HG03575 (cell line): ENCODE data around the gene SHOX.
"Not testable (repeated sequence)": the region's sequence is repeated elsewhere in the genome, so short reads cannot be mapped to it uniquely, and the experiment has no call there.

Experiments
- ATAC-seq: cut with Tn5 transposase; IDR thresholded peaks from one replicate; pipeline ENCODE4 v1.9.1; 2021; ENCODE audit not compliant: unreplicated experiment, insufficient number of reproducible peaks, low FRiP score; ENCODE audit errors: extremely low read depth

SHOX gene

DNA sequence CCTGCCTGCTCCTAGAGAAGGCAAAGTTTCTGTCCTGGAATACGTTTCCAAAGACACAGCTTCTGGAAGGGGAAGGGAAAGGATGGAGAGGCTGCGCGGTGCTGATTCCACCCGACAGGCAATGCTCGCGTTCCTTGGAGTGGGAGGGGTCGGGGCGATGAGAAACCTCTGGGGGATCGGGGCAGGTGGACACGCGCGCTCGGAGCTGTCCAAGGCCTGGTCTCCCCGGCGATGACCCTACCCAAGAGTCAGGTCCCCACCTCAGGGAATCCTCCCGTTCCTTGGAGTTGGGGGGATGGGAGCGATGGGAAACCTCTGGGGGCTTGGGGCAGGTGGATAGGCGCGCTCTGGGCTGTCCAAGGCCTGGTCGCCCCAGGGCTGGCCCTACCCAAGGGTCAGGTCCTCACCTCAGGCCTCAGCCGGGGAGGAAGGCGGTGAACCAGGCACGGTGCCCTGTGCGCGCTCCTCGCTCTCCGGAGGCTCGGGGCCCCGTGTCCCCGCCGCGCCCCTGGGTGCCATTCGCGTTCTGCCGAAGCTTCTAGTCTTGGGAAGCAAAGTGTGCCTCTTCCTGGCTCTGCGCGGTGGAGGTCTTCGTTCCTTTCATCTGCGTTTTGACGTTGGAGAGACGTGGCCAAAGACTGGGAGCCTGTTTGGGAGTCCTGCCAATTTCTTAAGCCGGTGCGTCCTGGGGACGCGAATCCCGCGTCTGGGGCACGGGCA, 10.6 kb upstream of the SHOX start:
- no peak for ATAC-seq

DNA sequence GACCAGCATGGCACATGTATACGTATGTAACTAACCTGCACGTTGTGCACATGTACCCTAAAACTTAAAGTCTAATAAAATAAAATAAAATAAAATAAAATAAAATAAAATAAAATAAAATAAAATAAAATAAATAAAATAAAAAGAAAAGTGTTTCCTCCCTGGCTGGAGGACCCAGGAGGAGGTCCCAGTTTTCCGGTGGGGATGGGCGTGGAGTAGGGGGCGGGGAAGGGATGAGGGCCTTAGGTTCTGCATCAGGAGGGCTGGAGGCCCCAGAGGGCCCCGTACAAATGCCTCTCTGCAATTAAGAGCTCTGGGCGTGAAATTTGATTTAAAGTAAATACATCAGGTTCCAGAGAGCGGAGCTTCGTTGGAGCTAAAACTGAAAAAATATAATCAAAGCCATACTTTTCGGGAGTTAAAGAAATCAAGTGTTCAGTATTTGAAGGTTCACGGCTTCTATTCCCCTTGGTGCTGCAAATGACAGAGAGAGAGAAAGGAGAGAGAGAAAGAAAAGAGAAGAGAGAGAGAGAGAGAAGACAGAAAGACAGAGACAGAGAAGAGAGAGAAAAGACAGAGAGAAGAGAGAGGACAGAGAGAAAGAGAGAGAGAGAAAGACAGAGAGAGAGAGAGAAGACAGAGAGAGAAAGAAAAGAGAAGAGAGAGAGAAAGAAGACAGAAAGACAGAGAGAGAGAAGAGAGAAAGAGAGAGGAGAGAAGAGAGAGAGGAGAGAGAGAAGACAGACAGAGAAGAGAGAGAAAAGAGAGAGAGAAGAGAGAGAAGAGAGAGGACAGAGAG, 8.7 kb upstream of the SHOX start:
- no peak for ATAC-seq

DNA sequence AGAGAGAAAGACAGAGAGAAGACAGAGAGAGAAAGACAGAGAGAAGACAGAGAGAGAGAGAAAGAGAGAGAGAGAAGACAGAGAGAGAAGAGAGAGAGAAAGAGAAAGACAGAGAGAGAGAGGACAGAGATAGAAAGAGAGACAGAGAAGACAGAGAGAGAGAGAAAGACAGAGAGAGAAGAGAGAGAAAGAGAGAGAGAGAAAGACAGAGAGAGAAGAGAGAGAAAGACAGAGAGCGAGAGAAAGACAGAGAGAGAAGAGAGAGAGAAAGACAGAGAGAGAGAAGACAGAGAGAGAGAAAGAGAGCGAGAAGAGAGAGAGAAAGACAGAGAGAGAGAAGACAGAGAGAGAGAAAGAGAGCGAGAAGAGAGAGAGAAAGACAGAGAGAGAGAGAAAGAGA, 7.8 kb upstream of the SHOX start:
- ATAC-seq: not testable (repeated sequence)

DNA sequence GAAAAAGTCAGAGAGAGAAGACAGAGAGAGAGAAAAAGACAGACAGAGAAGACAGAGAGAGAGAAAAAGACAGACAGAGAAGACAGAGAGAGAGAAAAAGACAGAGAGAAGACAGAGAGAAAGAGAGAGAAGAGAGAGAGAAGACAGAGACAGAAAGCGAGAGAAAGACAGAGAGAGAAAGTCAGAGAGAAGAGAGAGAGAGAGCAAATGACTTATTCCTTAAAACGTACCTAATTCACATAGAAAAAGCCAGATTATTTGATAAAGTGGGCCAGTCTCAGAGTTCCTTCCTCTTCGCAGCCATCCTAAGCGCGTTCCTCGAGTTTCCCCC, 7.4 kb upstream of the SHOX start:
- no peak for ATAC-seq

DNA sequence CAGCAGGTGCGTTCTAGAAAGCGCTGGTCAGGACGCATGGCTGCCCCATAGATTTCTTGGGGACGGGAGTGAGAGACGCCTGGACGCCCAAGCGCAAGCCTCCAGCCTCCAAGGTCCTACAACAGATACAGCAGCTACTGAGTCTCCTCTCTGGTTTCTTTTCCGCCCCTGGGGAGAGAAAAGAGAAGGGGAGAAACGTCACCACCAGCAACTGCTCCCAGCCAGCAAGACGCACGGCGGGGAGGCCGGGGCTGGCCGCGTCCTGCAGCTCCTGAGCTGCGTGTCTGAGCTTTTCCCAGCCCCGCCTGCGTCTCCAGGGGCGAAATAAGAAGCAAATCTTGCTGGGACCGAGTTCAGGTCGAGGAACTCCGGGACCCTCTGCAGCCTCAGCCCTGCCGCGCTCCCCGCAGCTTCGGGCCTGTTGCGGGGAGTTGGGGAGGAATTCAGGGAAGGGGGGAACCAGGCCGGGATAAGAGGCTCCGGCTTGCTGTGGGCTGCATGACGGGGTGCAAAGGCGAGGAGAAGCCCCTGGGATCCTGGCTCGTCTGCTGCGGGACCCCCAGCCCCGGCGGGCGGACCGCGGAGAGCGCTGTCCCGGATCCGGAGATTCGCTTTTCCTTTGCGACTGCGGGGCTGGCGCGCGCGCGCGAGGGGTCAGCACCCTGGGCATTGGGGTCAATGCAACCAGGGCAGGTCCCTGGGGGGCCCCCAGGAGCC, 6.8 kb upstream of the SHOX start:
- ATAC-seq: no peak

DNA sequence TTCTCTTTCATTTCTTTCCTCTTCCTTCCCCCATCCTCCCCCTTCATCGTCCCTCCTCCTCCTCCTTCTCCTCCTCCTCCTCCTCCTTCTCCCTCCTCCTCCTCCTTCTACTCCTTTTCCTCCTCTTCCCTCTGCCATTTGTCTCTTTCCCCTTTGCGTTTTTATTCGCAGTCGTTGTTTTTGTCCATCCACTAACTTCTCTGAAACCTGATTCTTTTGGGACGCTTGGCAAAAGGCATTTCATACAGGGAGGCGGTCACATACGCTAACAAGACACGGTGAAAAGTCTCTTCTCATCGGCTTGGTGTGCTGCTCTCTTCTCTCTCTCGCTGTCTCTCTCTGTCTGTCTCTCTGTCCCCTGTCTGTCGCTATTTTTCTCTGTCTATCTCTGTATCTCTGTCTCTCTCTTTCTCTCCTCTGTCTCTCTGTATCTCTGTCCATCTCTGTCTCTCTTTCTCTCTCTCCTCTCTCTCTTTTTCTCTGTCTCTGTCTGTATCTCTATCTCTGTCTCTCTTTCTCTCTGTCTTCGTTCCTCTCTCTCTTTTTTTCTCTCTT, 5.4 kb upstream of the SHOX start:
- no peak for ATAC-seq

DNA sequence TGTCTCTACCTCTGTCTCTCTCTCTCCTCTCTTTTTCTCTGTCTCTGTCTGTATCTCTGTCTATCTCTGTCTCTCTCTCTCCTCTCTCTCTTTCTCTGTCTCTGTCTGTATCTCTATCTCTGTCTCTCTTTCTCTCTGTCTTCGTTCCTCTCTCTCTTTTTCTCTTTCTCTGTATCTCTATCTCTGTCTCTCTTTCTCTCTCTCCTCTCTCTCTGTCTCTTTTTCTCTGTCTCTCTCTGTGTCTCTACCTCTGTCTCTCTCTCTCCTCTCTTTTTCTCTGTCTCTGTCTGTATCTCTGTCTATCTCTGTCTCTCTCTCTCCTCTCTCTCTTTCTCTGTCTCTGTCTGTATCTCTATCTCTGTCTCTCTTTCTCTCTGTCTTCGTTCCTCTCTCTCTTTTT, 4.5 kb upstream of the SHOX start:
- not testable (repeated sequence) for ATAC-seq

DNA sequence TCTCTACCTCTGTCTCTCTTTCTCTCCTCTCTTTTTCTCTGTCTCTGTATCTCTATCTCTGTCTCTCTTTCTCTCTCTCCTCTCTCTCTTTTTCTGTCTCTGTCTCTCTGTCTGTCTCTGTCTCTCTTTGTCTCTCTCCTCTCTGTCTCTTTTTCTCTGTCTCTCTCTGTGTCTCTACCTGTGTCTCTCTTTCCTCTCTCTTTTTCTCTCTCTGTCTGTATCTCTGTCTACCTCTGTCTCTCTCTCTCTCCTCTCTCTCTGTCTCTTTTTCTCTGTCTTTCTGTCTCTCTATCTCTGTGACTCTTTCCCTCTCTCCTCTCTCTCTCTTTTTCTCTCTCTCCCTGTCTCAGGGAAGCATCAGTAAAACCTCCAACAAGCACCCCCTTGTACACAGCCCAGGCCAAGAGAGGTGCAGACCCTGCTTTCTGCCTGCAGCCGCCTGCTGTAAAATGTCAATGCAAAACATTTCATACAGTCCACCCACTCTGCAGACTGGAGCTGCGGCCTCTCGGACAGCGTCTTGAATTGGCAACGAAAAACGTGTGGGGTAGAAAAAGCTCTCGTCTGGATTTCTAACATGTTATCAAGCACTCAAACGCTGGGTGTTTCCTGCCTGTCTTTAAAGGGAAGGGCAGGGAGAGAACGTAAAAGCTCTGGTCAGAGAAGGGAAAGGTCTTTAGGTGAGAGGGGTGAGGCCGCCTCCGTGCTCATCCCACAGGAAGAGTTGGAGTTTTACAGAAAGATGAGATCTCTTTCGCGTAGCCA, 3.7 kb upstream of the SHOX start:
- ATAC-seq: no peak

DNA sequence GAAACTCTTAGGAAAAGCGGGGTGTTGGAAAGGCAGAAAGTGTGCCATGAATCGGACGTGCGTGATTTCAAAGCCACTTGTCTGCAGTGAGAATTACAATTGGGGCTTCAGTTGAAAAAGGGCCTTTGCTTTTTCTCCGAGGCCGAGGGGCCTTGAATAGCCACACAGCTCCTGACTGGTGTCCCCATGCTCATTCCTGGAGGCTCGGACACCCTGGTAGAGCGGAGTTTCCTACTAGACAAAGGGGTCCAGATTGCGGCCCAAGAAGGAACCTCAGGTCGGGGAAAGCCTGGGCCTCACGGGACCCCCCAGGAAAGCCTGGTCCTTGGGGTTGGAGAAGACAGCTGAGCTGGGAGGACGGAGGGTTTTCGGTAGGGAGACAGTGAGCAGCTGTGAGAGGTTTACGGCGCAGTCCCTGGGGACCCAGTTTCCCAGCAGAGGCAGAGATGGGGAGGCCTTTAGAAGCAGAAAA, 3.0 kb upstream of the SHOX start:
- no peak for ATAC-seq

DNA sequence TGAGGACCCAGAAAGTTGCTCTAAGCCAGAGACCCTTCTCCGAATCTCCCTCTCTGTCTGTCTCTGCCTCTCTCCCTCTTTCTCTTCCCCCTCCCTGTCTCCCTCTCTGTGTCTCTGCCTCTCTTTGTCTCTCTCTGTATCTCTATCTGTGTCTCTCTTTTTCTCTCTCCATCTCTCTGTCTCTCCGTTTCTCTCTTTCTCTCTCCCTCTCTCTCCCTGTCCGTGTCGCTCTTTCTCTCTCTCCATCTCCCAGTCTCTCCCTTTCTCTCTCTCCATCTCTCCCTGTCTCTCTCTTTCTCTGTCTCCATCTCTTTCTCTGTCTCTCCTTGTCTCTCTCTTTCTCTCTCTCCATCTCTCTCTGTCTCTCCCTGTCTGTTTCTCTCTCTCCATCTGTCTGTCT, 2.6 kb upstream of the SHOX start:
- ATAC-seq: no peak

DNA sequence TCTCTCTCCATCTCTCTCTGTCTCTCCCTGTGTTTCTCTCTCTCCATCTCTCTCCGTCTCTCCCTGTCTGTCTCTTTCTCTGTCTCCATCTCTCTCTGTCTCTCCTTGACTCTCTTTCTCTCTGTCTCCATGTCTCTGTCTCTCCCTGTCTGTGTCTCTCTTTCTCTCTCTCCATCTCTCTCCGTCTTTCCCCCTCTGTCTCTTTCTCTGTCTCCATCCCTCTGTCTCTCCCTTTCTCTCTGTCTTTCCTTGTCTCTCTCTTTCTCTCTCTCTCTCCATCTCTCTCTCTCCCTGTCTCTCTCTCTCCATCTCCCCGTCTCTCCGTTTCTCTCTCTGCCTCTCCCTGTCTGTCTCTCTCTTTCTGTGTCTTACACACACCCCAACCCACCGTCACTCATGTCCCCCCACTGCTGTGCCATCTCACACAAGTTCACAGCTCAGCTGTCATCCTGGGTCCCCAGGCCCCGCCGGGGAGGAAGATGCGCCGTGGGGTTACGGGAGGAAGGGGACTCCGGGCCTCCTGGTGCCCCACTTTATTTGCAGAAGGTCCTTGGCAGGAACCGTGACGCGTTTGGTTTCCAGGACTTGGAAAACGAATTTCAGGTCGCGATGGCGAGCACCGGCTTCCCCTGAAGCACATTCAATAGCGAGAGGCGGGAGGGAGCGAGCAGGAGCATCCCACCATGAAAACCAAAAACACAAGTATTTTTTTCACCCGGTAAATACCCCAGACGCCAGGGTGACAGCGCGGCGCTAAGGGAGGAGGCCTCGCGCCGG, 1.2 kb upstream of the SHOX start:
- ATAC-seq: no peak

DNA sequence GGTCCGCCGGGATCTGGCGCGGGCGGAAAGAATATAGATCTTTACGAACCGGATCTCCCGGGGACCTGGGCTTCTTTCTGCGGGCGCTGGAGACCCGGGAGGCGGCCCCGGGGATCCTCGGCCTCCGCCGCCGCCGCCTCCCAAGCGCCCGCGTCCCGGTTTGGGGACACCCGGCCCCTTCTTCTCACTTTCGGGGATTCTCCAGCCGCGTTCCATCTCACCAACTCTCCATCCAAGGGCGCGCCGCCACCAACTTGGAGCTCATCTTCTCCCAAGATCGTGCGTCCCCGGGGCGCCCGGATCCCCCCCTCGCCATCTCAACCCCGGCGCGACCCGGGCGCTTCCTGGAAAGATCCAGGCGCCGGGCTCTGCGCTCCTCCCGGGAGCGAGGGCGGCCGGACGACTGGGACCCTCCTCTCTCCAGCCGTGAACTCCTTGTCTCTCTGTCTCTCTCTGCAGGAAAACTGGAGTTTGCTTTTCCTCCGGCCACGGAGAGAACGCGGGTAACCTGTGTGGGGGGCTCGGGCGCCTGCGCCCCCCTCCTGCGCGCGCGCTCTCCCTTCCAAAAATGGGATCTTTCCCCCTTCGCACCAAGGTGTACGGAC, 482 bp upstream of the SHOX start:
- ATAC-seq: no peak

DNA sequence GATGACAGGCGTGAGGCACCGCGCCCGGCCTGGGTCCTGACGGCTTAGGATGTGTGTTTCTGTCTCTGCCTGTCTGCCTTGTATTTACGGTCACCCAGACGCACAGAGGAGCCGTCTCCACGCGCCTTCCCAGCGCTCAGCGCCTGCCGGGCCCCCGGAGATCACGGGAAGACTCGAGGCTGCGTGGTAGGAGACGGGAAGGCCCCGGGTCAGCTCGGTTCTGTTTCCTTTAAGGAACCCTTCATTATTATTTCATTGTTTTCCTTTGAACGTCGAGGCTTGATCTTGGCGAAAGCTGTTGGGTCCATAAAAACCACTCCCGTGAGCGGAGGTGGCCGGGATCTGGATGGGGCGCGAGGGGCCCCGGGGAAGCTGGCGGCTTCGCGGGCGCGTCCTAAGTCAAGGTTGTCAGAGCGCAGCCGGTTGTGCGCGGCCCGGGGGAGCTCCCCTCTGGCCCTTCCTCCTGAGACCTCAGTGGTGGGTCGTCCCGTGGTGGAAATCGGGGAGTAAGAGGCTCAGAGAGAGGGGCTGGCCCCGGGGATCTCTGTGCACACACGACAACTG, 1.3 kb downstream of the SHOX start:
- no peak for ATAC-seq

DNA sequence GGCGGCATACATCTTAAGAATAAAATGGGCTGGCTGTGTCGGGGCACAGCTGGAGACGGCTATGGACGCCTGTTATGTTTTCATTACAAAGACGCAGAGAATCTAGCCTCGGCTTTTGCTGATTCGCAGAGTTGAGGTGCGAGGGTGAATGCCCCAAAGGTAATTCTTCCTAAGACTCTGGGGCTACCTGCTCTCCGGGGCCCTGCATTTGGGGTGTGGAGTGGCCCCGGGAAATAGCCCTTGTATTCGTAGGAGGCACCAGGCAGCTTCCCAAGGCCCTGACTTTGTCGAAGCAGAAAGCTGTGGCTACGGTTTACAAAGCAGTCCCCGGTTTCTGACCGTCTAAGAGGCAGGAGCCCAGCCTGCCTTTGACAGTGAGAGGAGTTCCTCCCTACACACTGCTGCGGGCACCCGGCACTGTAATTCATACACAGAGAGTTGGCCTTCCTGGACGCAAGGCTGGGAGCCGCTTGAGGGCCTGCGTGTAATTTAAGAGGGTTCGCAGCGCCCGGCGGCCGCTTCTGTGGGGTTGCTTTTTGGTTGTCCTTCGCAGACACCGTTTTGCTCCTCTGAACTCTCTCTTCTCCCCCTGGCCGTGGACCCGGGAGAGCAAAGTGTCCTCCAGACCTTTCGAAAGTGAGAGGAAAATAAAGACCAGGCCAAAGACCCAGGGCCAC, 1.9 kb downstream of the SHOX start:
- ATAC-seq: no peak

DNA sequence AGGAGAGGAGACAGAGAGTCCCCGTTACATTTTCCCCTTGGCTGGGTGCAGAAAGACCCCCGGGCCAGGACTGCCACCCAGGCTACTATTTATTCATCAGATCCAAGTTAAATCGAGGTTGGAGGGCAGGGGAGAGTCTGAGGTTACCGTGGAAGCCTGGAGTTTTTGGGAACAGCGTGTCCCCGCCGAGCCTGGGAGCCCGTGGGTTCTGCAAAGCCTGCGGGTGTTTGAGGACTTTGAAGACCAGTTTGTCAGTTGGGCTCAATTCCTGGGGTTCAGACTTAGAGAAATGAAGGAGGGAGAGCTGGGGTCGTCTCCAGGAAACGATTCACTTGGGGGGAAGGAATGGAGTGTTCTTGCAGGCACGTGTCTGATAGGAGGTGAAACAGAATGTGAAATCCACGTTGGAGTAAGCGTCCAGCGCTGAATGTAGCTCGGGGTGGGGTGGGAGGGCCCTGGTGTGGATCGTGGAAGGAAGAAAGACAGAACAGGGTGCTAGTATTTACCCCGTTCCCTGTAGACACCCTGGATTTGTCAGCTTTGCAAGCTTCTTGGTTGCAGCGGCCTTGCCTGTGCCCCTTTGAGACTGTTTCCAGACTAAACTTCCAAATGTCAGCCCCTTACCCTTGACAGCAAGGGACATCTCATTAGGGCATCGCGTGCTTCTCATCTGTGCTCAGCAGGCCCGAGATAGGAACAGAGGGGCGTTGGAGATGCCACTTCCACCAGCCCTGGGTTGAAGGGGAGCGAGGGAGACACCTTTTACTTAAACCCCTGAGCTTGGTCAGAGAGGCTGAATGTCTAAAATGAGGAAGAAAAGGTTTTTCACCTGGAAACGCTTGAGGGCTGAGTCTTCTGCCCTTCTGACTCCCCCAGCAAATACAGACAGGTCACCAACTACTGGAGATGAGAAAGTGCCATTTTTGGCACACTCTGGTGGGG, 2.7 kb downstream of the SHOX start:
- ATAC-seq: no peak
